ENCODE results near the gene TMEM38B. TPM values are rescaled to one million over a fixed set of nuclear protein-coding genes. Genes with fewer than 3 reads are reported as not detected.

The TMEM38B gene
- total and polyA plus RNA-seq, 2 donors (not counting 3 experiments of a cell fraction or from before 2014, with no cell fraction given), result 4.2 to 7.7 TPM

DNA sequence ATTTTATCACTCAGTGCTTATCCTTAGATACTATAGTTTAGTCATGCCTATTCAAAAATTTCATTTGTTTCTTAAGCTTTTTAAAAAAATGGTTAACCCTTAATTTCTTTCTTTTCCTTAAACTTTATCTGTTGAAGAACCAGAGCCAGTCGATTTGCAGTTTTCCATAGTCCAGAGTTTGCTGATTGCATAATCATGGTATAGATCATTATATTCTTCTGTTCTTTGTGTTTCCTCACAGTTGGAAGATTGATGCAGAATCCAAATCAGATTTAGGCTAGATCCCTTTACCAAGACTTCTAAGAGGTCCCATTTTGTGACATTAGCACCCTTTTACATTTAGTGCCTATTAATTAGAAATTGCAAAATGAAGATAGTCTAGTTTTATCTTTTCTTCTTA, 18.0 kb downstream of the TMEM38B start:
- Histone ChIP-seq H3K9me1 (replicated peaks; ENCODE audit: control insufficient read depth, extremely low read depth, insufficient read depth, low read length) (no peaks in the 10 kb centered on the region), H3K4me3 (replicated peaks in 1 of 3; ENCODE audit: insufficient read depth in 1 of 3, low read depth in 1 of 3, low read length in 3 of 3) (no peak overlapping the region), H4K20me1 (replicated peaks; ENCODE audit: control insufficient read depth, extremely low read depth, insufficient read depth, low read length) (no peaks in the 10 kb centered on the region), H3K36me3 (ENCODE audit: control insufficient read depth in 2 of 2, extremely low read depth in 1 of 2, insufficient read depth in 2 of 2, low read length in 2 of 2) (no peaks in the 10 kb centered on the region), H3K4me1 (ENCODE audit: control insufficient read depth, extremely low read depth, insufficient read depth, low read length) (no peaks in the 10 kb centered on the region), H3K79me2 (ENCODE audit: control insufficient read depth, insufficient read depth, low read length) (no peaks in the 10 kb centered on the region), H3K9me3 (replicated peaks; ENCODE audit: control insufficient read depth, insufficient read depth, low read length) (no peaks in the 10 kb centered on the region), H3K4me2 (ENCODE audit: insufficient read depth, low read length) (no peak overlapping the region), H3K27ac (ENCODE audit: insufficient read depth, low read depth, low read length) (no peak overlapping the region), H2AFZ (ENCODE audit: low read depth, low read length) (no peak overlapping the region), H3K9ac (replicated peaks; ENCODE audit: extremely low read depth, insufficient read depth, low read length) (no peak overlapping the region), H3K27me3 (ENCODE audit: control insufficient read depth in 2 of 2, insufficient read depth in 2 of 2, low read length in 2 of 2) (no peaks in the 10 kb centered on the region)
- BruUV-seq (replicated peaks), result no TSS peak
- FAIRE-seq, result no peak
- intact Hi-C loops (cut with micrococcal nuclease) (no loop called here), dilution Hi-C loops (cut with MboI; ENCODE audit: extremely low pct_ligation_motif_present, low sequenced_read_pairs) (no loop called here)
- CTCF ChIA-PET, result interaction anchor here (1.7 kb wide), 1 partner anchor 21 kb away, joined by 4 read pairs; no protein-coding TSS in a partner anchor
- no peak for TF ChIP-seq EZH2 (IDR thresholded peaks at IDR 0.05; ENCODE audit: borderline replicate concordance, low read depth, low read length, severe bottlenecking)
- TF ChIP-seq MYC (IDR thresholded peaks at IDR 0.05; ENCODE audit: low read depth, low read length), result no peak
- TF ChIP-seq POLR2A (IDR thresholded peaks at IDR 0.05; ENCODE audit: low read depth, low read length), result no peak
- no peak for TF ChIP-seq MAX (IDR thresholded peaks at IDR 0.05; ENCODE audit: insufficient read depth, insufficient read length)
- no peak for TF ChIP-seq GATA2 (IDR thresholded peaks at IDR 0.05; ENCODE audit: insufficient read depth, insufficient read length, low read depth, low read length)
- TF ChIP-seq JUN (IDR thresholded peaks at IDR 0.05; ENCODE audit: borderline replicate concordance, insufficient read depth, insufficient read length, low read depth), result no peak
- TF ChIP-seq, protein P1, sequence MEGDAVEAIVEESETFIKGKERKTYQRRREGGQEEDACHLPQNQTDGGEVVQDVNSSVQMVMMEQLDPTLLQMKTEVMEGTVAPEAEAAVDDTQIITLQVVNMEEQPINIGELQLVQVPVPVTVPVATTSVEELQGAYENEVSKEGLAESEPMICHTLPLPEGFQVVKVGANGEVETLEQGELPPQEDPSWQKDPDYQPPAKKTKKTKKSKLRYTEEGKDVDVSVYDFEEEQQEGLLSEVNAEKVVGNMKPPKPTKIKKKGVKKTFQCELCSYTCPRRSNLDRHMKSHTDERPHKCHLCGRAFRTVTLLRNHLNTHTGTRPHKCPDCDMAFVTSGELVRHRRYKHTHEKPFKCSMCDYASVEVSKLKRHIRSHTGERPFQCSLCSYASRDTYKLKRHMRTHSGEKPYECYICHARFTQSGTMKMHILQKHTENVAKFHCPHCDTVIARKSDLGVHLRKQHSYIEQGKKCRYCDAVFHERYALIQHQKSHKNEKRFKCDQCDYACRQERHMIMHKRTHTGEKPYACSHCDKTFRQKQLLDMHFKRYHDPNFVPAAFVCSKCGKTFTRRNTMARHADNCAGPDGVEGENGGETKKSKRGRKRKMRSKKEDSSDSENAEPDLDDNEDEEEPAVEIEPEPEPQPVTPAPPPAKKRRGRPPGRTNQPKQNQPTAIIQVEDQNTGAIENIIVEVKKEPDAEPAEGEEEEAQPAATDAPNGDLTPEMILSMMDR (IDR thresholded peaks at IDR 0.05; ENCODE audit: extremely low read depth in 1 of 2, insufficient read depth in 1 of 2, low read depth in 1 of 2, low read length in 2 of 2), result no peak
- no peak for TF ChIP-seq POLR2AphosphoS5 (IDR thresholded peaks at IDR 0.05; ENCODE audit: insufficient read depth, low read depth, low read length)
- no peak for DNase-seq (ENCODE audit: low read depth, low spot score)
- POLR2A ChIA-PET, result no interaction called here
